Erythroblast (primary cell): ENCODE data around the gene MESP2.

Source experiments
- GATA1 ChIP-seq: IDR thresholded peaks from 2 replicates; pipeline ENCODE4 v1.6.1; 2011; ENCODE audit warnings: low read depth, mild to moderate bottlenecking, control low read depth, low read length, moderate library complexity
- POLR2A ChIP-seq: IDR thresholded peaks from 2 replicates; pipeline ENCODE4 v1.6.1; 2011; ENCODE audit warnings: mild to moderate bottlenecking, low read length

GRCh38 chr15:89803941-89804800 lies 28.0 kb downstream of the MESP2 start:
- no peak for TF ChIP-seq POLR2A
- no peak for TF ChIP-seq GATA1
